HL-60/S4 (cell line): ENCODE data around the gene IL11RA.

Experiments used
- in situ Hi-C: fragments of 300-500 bp; cut with MboI; formaldehyde crosslinking; loops from 2 replicates; pipeline ENCODE4 v1.14.3; 2022; ENCODE audit warnings: low sequenced_read_pairs

Gene IL11RA

GRCh38 chr9:34684816-34685215 lies 32.8 kb downstream of the IL11RA start:
- in situ Hi-C loops = no loop called here

GRCh38 chr9:34685591-34685990 lies 33.6 kb downstream of the IL11RA start:
- in situ Hi-C loops = no loop called here

- in situ Hi-C loops = no loop called here
Observed at GRCh38 chr9:34686231-34686630, 34.2 kb downstream of the IL11RA start.

- in situ Hi-C loops = no loop called here
Observed at GRCh38 chr9:34686732-34687131, 34.7 kb downstream of the IL11RA start.

GRCh38 chr9:34687276-34688030 lies 35.5 kb downstream of the IL11RA start:
- in situ Hi-C loops = no loop called here

GRCh38 chr9:34688329-34689115 lies 36.5 kb downstream of the IL11RA start:
- in situ Hi-C loops = no loop called here

GRCh38 chr9:34689116-34689470 lies 37.1 kb downstream of the IL11RA start:
- in situ Hi-C loops = no loop called here

GRCh38 chr9:34689512-34689911 lies 37.5 kb downstream of the IL11RA start:
- in situ Hi-C loops = no loop called here

- in situ Hi-C loops = no loop called here
Observed at GRCh38 chr9:34690983-34691935, 39.3 kb downstream of the IL11RA start, which contains the start of gene CCL19. TSS of gene CCL19 (minus strand) at chr9:34691276. CDS start at chr9:34691139, 137 bp downstream.

- in situ Hi-C loops = no loop called here
Observed at GRCh38 chr9:34691936-34692315, 39.9 kb downstream of the IL11RA start.

GRCh38 chr9:34693560-34693959 lies 41.6 kb downstream of the IL11RA start:
- in situ Hi-C loops = no loop called here

GRCh38 chr9:34694811-34695210 lies 42.8 kb downstream of the IL11RA start:
- in situ Hi-C loops = no loop called here

- in situ Hi-C loops = no loop called here
Observed at GRCh38 chr9:34701023-34701768, 49.2 kb downstream of the IL11RA start.

- in situ Hi-C loops = no loop called here
Observed at GRCh38 chr9:34701769-34702736, 50.1 kb downstream of the IL11RA start.

- in situ Hi-C loops = no loop called here
Observed at GRCh38 chr9:34707130-34707529, 55.1 kb downstream of the IL11RA start.

- in situ Hi-C loops = no loop called here
Observed at GRCh38 chr9:34709196-34709978, 57.4 kb downstream of the IL11RA start.

GRCh38 chr9:34710023-34710422 lies 58.0 kb downstream of the IL11RA start, which contains the start of gene CCL21:
TSS of gene CCL21 (minus strand) at chr9:34710136. CDS start at chr9:34710066, 70 bp downstream.
- in situ Hi-C loops = no loop called here
